Adrenal gland (tissue), 19 donors: ENCODE data around the gene HOXD10. TPM values are rescaled to one million over a fixed set of nuclear protein-coding genes. Genes with fewer than 3 reads are reported as not detected.

Source experiments
- DNase-seq, 7 donors: peaks; one replicate each; pipeline ENCODE4 v3.0.0-alpha.2; 2019 to 2020
- H3K27ac ChIP-seq, 5 donors: fragments of 200-600 bp; sonication (generic) in 4 of 5; 1 replicate in 3 of 5; 2 replicates in 2 of 5; pipeline versions ENCODE4 v1.5.1 to v1.8.0; 2016 to 2020; ENCODE audit warnings: mild to moderate bottlenecking in 1 of 5
- H3K27me3 ChIP-seq: fragments of 200-600 bp; 2 replicates; pipeline ENCODE4 v1.8.0; 2021
- H3K36me3 ChIP-seq, 2 donors: fragments of 200-600 bp; replicated peaks in 1 of 2; 1 replicate in 1 of 2; 2 replicates in 1 of 2; pipeline versions ENCODE4 v1.5.1 to v1.8.0; 2018 to 2022
- H3K4me1 ChIP-seq, 2 donors: fragments of 200-600 bp; replicated peaks in 1 of 2; 1 replicate in 1 of 2; 2 replicates in 1 of 2; pipeline versions ENCODE4 v1.5.1 to v1.8.0; 2018 to 2021
- H3K4me3 ChIP-seq, 4 donors: fragments of 200-600 bp; sonication (generic) in 3 of 4; one replicate each; pipeline ENCODE4 v1.5.1; 2016 to 2018
- H3K9me3 ChIP-seq, 3 donors: fragments of 200-600 bp; sonication (generic) in 1 of 3; replicated peaks in 1 of 3; 1 replicate in 2 of 3; 2 replicates in 1 of 3; pipeline versions ENCODE4 v1.5.1 to v1.8.0; 2016 to 2021
- POLR2A ChIP-seq, 2 donors: fragments of 450-650 bp; IDR thresholded peaks; one replicate each; pipeline ENCODE4 v1.6.1; 2017; ENCODE audit warnings: antibody characterized with exemption in 2 of 2, mild to moderate bottlenecking in 2 of 2, moderate library complexity in 1 of 2
- WGBS, 4 donors: extraction: QIAGEN DNeasy Blood & Tissue Kit in 2 of 4; methylation state at CpG; one replicate each; pipeline versions ENCODE4 v1.1.5 to v1.1.7; 2013 to 2017; 5-methylcytosine and 5-hydroxymethylcytosine counted together
- intact Hi-C, 2 donors: fragments of 100-400 bp; cut with DNase I; formaldehyde crosslinking; loops; one replicate each; pipeline versions ENCODE4 v1.14.1 to v1.15.0; 2022 to 2023
- long read RNA-seq, 10 donors: library from polyadenylated mRNA in 3 of 10; unstranded in 2 of 10; stranded (forward) in 1 of 10; transcript quantifications; one replicate each; pipeline ENCODE4 v2.0.0 and lab custom pipeline, GENCODE V29; 2021 to 2026
- polyA plus RNA-seq, 3 donors: library from polyadenylated mRNA; stranded (reverse); fragments of 200-250 nt in 2 of 3; fragments of 350-450 nt in 1 of 3; fragmentation: Illumina TruSeq in 1 of 3; extraction: RNeasy Lipid Tissue Mini Kit (QIAGEN cat#74804) in 1 of 3; gene quantifications; one replicate each; pipeline ENCODE4 v1.2.3, GENCODE V29; 2013 to 2014
- total RNA-seq, 9 donors: library from RNA; depleted of rRNA in 4 of 9; stranded (reverse); fragments of >200 nt in 4 of 9; fragments of 120-200 nt in 1 of 9; fragmentation: NEBNext Ultra II Directional in 1 of 9; extraction: Animal tissue kit (Norgen Biotek cat#: 25700) in 1 of 9; gene quantifications; one replicate each; pipeline versions ENCODE4 v1.1.0 to v1.2.4, GENCODE V29; 2013 to 2023
- TF ChIP-seq, protein P1 (sequence below), 6 experiments: fragments of 450-650 bp in 4 of 6; fragments of 200-600 bp in 2 of 6; sonication (generic) in 1 of 6; IDR thresholded peaks; 1 replicate in 5 of 6; 2 replicates in 1 of 6; pipeline versions ENCODE4 v1.5.1 to v1.8.0; 2016 to 2021; ENCODE audit warnings: antibody characterized with exemption in 6 of 6, mild to moderate bottlenecking in 2 of 6, moderate library complexity in 1 of 6
- donor health status: healthy with polysubstance abuse.
- donor health status: Bipolar disorder and iron deficiency.
- donor health status: DM: yes; HTN: yes; CAD: no.
- donor health status: DM: no; HTN: no; CAD: no.
- donor health status: DM: no; HTN: no; CAD: no.
- donor health status: DM: yes; HTN: yes; CAD: no.

Gene HOXD10
- total RNA-seq: under 1 TPM in 3 of 9 donors, not detected in 6; 0.14 to 0.33 (median 0.23) TPM
- polyA plus RNA-seq: under 1 TPM in 1 of 3 donors, not detected in 2; 0.11 TPM
- long read RNA-seq, donor 1: 0 reads
- long read RNA-seq, donor 2: 0 reads
- long read RNA-seq, donor 3: 0 reads
- long read RNA-seq, donor 4: 0 reads
- long read RNA-seq, donor 5: 0 reads
- long read RNA-seq, donor 6: 0 reads
- long read RNA-seq, donor 7: 0 reads
- long read RNA-seq, donor 8: 0 reads
- long read RNA-seq, donor 9: 0 reads
- long read RNA-seq, donor 10: 0 reads

DNA sequence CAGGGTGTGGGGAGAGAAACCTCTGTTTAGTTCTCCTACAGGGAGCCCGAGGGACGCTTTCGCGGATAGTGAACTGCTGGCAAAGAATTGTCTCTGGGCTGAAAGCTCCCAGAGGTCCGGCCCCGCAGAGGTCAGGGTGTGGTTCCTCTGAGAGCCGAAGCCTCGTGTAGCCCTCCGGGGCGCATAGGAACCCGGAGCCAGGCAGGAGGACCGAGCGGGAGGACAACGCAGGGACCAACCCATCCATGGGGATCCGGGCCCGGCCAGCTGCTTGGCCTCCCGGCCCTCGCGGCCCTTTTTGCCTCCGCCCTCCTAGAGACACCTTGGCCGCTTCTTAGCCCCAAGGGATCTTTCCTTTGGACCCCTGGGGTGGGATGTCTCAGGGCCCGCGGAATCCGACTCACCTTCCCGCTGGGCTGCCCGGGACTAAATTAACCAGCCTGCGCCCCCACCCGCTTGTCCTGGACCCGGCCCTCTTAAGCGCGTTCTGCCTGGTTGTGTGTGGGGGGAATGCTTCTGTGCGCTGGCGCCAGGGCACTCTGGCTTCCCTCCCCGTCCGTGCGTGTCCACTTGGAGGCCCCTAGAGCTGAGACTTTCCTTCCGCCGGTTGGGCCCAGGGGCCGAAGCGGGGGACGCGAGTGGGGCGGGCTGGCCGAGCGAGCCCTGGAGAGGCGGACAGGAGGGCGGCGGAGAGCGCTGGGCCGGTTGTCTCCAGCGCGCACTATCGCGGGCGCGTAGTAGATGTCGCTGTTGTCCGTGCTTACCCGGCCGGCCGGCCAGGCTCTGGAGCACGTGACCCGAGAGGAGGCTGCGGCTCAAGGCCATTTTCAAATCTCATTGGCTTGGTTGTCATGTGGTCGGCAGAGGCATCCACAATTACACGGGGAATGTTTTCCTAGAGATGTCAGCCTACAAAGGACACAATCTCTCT is at the start of gene HOXD10:
HOXD10 (plus strand) TSS at position 896 of the 931 bp plus-strand sequence. CDS start 56 bp downstream, outside the sequence.
- Histone ChIP-seq H3K36me3 (no peaks in the 10 kb centered on the region), H3K9me3 (no peaks in the 10 kb centered on the region), H3K4me1 (no peaks in the 10 kb centered on the region), H3K27me3 (peaks cover 95% of the 10 kb centered on the region), H3K4me3 (peak within 1 kb of the TSS in 1 of 4 donors; percentile 12), H3K27ac (no peak within 1 kb of the TSS)
- TF ChIP-seq, protein P1, sequence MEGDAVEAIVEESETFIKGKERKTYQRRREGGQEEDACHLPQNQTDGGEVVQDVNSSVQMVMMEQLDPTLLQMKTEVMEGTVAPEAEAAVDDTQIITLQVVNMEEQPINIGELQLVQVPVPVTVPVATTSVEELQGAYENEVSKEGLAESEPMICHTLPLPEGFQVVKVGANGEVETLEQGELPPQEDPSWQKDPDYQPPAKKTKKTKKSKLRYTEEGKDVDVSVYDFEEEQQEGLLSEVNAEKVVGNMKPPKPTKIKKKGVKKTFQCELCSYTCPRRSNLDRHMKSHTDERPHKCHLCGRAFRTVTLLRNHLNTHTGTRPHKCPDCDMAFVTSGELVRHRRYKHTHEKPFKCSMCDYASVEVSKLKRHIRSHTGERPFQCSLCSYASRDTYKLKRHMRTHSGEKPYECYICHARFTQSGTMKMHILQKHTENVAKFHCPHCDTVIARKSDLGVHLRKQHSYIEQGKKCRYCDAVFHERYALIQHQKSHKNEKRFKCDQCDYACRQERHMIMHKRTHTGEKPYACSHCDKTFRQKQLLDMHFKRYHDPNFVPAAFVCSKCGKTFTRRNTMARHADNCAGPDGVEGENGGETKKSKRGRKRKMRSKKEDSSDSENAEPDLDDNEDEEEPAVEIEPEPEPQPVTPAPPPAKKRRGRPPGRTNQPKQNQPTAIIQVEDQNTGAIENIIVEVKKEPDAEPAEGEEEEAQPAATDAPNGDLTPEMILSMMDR (IDR thresholded peaks at IDR 0.05): peak in 3 of 6 experiments; percentile 4 to 24 (median 6)
- TF ChIP-seq POLR2A (IDR thresholded peaks at IDR 0.05): no peak
- intact Hi-C loops: no loop called here
- DNase-seq: peak in 3 of 7 donors; percentile 46 to 63 (median 49)
- WGBS, 4 donors: 17 to 38% (median 20%) methylated on average over 14 to 66 of the region's 66 CpGs

DNA sequence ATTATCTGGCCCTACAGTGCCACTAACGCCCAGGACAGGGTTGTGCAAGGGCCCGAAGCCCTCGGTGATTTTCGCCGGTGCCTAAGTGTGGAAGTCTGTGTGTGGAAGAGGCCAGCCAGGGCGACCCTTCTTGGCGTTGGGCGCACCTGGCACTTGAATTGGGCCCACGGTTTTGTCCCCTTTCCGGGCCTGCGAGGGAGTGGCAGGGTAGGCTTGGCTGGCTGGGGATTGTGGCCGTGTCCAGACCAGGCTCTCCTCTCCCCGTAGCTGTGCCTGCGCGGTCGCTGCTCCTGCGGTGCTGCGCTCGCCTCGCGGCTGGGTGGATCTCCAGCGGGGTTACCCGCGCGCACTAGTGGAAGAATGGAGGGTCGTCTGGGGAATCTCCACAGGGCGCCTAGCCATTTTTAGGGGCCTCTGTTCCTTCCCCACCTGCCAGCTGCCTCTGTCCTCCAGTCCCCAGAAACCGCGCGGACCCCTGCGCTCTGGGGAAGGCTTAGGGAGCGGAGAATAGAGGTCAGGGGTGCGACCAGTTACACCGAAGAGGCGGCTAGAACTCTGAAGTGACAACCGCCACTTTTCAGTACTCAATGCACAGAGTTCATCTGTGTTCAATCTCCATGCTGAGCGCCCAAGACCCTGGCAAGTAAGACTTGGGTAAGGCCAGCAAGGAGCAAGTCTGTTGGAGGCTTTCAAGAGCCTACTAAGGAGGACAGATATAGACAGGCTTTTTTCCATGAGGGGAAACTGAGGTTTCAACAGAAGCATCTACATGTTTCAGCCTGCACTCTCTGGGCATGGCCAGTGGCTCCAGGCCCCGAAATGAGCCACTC is 48.8 kb upstream of the HOXD10 start:
- no peak for DNase-seq
- H3K4me3 ChIP-seq: peak overlapping the region in 1 of 4 donors; percentile 15
- intact Hi-C loops: no loop called here
- TF ChIP-seq, protein P1 (IDR thresholded peaks at IDR 0.05): no peak
- TF ChIP-seq POLR2A (IDR thresholded peaks at IDR 0.05): no peak
- no peak overlapping the region for H3K27ac ChIP-seq
- no peaks in the 10 kb centered on the region for H3K36me3 ChIP-seq
- no peaks in the 10 kb centered on the region for H3K9me3 ChIP-seq
- peaks cover 87% of the 10 kb centered on the region for H3K27me3 ChIP-seq
- WGBS, 4 donors: 9 to 12% (median 11%) methylated on average over 13 to 38 of the region's 38 CpGs
- peaks cover 0 to 21% of the 10 kb centered on the region in 2 donors for H3K4me1 ChIP-seq

- H3K9me3 ChIP-seq: no peaks in the 10 kb centered on the region
- intact Hi-C loops: no loop called here
- TF ChIP-seq, protein P1 (IDR thresholded peaks at IDR 0.05): no peak
- TF ChIP-seq POLR2A (IDR thresholded peaks at IDR 0.05): no peak
- peaks cover 0 to 21% of the 10 kb centered on the region in 2 donors for H3K4me1 ChIP-seq
- H3K27ac ChIP-seq: no peak overlapping the region
- 8 to 29% (median 9%) methylated on average over 3 to 30 of the region's 30 CpGs for WGBS, 4 donors
- no peaks in the 10 kb centered on the region for H3K36me3 ChIP-seq
- no peak for DNase-seq
- H3K4me3 ChIP-seq: no peak overlapping the region
- H3K27me3 ChIP-seq: peaks cover 93% of the 10 kb centered on the region
Observed at GRCh38 chr2:176068419-176068832, 48.2 kb upstream of the HOXD10 start.
